IMR-90 (cell line): Measurements from ENCODE around the gene RTEL1. TPM values are rescaled to one million over a fixed set of nuclear protein-coding genes. Genes with fewer than 3 reads are reported as not detected.

Experiments used
- ATAC-seq: fragments of 200-7000 bp; cut with Tn5 transposase; 2 replicates; pipeline ENCODE4 v1.9.1; 2020; ENCODE audit warnings: low read depth, mild to moderate bottlenecking, moderate library complexity
- BruUV-seq: library from RNA; stranded (reverse); fragments of 400-500 nt; replicated peaks from 2 replicates; lab custom pipeline; 2021; lab: Mats Ljungman, UMichigan
- CTCF ChIA-PET: fragments of 300-600 bp; formaldehyde crosslinking; extraction: SDS; loops from one replicate; lab custom pipeline; 2021; ENCODE audit warnings: antibody characterized with exemption; lab: Yijun Ruan, JAX
- POLR2A ChIA-PET: fragments of 300-600 bp; sonication (Branson Sonifier 250); formaldehyde crosslinking; loops from one replicate; lab custom pipeline; 2022; ENCODE audit warnings: antibody characterized with exemption; ENCODE audit not compliant: unreplicated experiment; lab: Charles Lee
- DNase-seq: peaks from one replicate; pipeline ENCODE4 v3.0.0; 2013
- H2AFZ ChIP-seq: replicated peaks from 2 replicates; pipeline ENCODE3; 2013; ENCODE audit warnings: low read length, mild to moderate bottlenecking; ENCODE audit not compliant: poor library complexity
- H2AK5ac ChIP-seq: 2 replicates; pipeline ENCODE4 v1.6.1; 2013; ENCODE audit warnings: low read depth, low read length, inconsistent platforms
- H2AK9ac ChIP-seq: replicated peaks from 2 replicates; pipeline ENCODE3; 2013; ENCODE audit warnings: mild to moderate bottlenecking, low read depth, low read length, moderate library complexity; ENCODE audit not compliant: poor library complexity
- H2BK120ac ChIP-seq: 2 replicates; pipeline ENCODE4 v1.6.1; 2013; ENCODE audit warnings: low read depth, low read length, inconsistent platforms
- H2BK15ac ChIP-seq: 3 replicates; pipeline ENCODE4 v1.6.1; 2013; ENCODE audit warnings: low read depth, low read length, inconsistent platforms
- H2BK20ac ChIP-seq: 2 replicates; pipeline ENCODE4 v1.6.1; 2013; ENCODE audit warnings: low read depth, mild to moderate bottlenecking, inconsistent platforms, low read length, moderate library complexity
- H2BK5ac ChIP-seq: 2 replicates; pipeline ENCODE4 v1.6.1; 2013; ENCODE audit warnings: mild to moderate bottlenecking, low read depth, low read length, inconsistent platforms; ENCODE audit not compliant: poor library complexity, severe bottlenecking
- H3K14ac ChIP-seq: replicated peaks from 2 replicates; pipeline ENCODE4 v1.6.1; 2013; ENCODE audit warnings: low read depth, low read length, inconsistent platforms
- H3K18ac ChIP-seq: 2 replicates; pipeline ENCODE4 v1.6.1; 2013; ENCODE audit warnings: low read depth, low read length, control low read depth
- H3K23ac ChIP-seq: 2 replicates; pipeline ENCODE4 v1.6.1; 2013; ENCODE audit warnings: low read depth, low read length, inconsistent platforms
- H3K27ac ChIP-seq: 2 replicates; pipeline ENCODE4 v1.5.1; 2013; ENCODE audit warnings: mild to moderate bottlenecking, control low read depth, low read length; ENCODE audit not compliant: insufficient read depth
- H3K27me3 ChIP-seq: 2 replicates; pipeline ENCODE4 v1.6.1; 2013; ENCODE audit warnings: low read length; ENCODE audit not compliant: control insufficient read depth, insufficient read depth
- H3K36me3 ChIP-seq: 2 replicates; pipeline ENCODE4 v1.6.1; 2013; ENCODE audit warnings: low read length, mixed read lengths; ENCODE audit not compliant: control insufficient read depth, insufficient read depth
- H3K4ac ChIP-seq: 2 replicates; pipeline ENCODE4 v1.6.1; 2013; ENCODE audit warnings: low read depth, low read length, inconsistent platforms
- H3K4me1 ChIP-seq: 2 replicates; pipeline ENCODE4 v1.6.1; 2013; ENCODE audit warnings: low read length, mixed read lengths; ENCODE audit not compliant: control insufficient read depth, insufficient read depth
- H3K4me2 ChIP-seq: 2 replicates; pipeline ENCODE4 v1.6.1; 2013; ENCODE audit warnings: low read depth, mild to moderate bottlenecking, control low read depth, low read length, moderate library complexity
- H3K4me3 ChIP-seq: 2 replicates; pipeline ENCODE4 v1.5.1; 2013; ENCODE audit warnings: low read depth, mild to moderate bottlenecking, control low read depth, low read length, moderate library complexity; ENCODE audit not compliant: insufficient read depth
- H3K56ac ChIP-seq: 2 replicates; pipeline ENCODE4 v1.6.1; 2013; ENCODE audit warnings: low read length, inconsistent platforms; ENCODE audit not compliant: insufficient read depth; ENCODE audit errors: extremely low read depth
- H3K79me1 ChIP-seq, 2 experiments: 2 replicates each; pipeline ENCODE4 v1.6.1; 2013; ENCODE audit warnings: low read length in 2 of 2, inconsistent platforms in 1 of 2, low read depth in 1 of 2
- H3K9ac ChIP-seq: 2 replicates; pipeline ENCODE4 v1.6.1; 2013; ENCODE audit warnings: low read depth, low read length, control low read depth
- H3K9me1 ChIP-seq: 2 replicates; pipeline ENCODE4 v1.6.1; 2013; ENCODE audit warnings: low read length, inconsistent platforms; ENCODE audit not compliant: insufficient read depth
- H3K9me3 ChIP-seq: 2 replicates; pipeline ENCODE4 v1.6.1; 2013; ENCODE audit warnings: low read length; ENCODE audit not compliant: control insufficient read depth, insufficient read depth
- H4K20me1 ChIP-seq: 2 replicates; pipeline ENCODE4 v1.6.1; 2013; ENCODE audit warnings: low read length, inconsistent platforms; ENCODE audit not compliant: insufficient read depth
- H4K5ac ChIP-seq: 2 replicates; pipeline ENCODE4 v1.6.1; 2013; ENCODE audit warnings: mild to moderate bottlenecking, low read depth, low read length, control low read depth
- H4K8ac ChIP-seq, 2 experiments: 2 replicates each; pipeline ENCODE4 v1.6.1; 2013; ENCODE audit warnings: low read depth in 2 of 2, low read length in 2 of 2, control low read depth in 1 of 2, inconsistent platforms in 1 of 2
- H4K91ac ChIP-seq: 2 replicates; pipeline ENCODE4 v1.6.1; 2013; ENCODE audit warnings: low read depth, low read length, inconsistent platforms; ENCODE audit not compliant: insufficient read depth
- BHLHE40 ChIP-seq: fragments of 150-350 bp; IDR thresholded peaks from 2 replicates; pipeline ENCODE4 v1.6.1; 2016; ENCODE audit warnings: mild to moderate bottlenecking, low read depth, low read length
- CEBPB ChIP-seq: IDR thresholded peaks from 2 replicates; pipeline ENCODE4 v1.6.1; 2012; ENCODE audit warnings: low read depth, low read length, improper control_type of control experiment
- CHD1 ChIP-seq: IDR thresholded peaks from 2 replicates; pipeline ENCODE4 v1.6.1; 2012; ENCODE audit warnings: low read depth, low read length, improper control_type of control experiment
- CTCF ChIP-seq: conservative IDR thresholded peaks from 2 replicates; pipeline ENCODE4 v1.5.1; 2012; ENCODE audit warnings: mild to moderate bottlenecking, low read depth, low read length, improper control_type of control experiment
- FOS ChIP-seq: fragments of 150-350 bp; IDR thresholded peaks from 2 replicates; pipeline ENCODE4 v1.6.1; 2016; ENCODE audit warnings: low read depth, low read length
- MAZ ChIP-seq: IDR thresholded peaks from 2 replicates; pipeline ENCODE4 v1.6.1; 2012; ENCODE audit warnings: low read depth, mild to moderate bottlenecking, low read length, improper control_type of control experiment, moderate library complexity, borderline replicate concordance
- NFE2L2 ChIP-seq: fragments of 150-350 bp; IDR thresholded peaks from 2 replicates; pipeline ENCODE4 v1.6.1; 2016; ENCODE audit warnings: low read depth, mild to moderate bottlenecking, low read length
- POLR2A ChIP-seq: IDR thresholded peaks from 2 replicates; pipeline ENCODE4 v1.6.1; 2012; ENCODE audit warnings: mild to moderate bottlenecking, low read depth, low read length
- RAD21 ChIP-seq: IDR thresholded peaks from 2 replicates; pipeline ENCODE4 v1.6.1; 2012; ENCODE audit warnings: low read length, improper control_type of control experiment
- RCOR1 ChIP-seq: IDR thresholded peaks from 2 replicates; pipeline ENCODE4 v1.6.1; 2012; ENCODE audit warnings: mild to moderate bottlenecking, low read length, improper control_type of control experiment; ENCODE audit not compliant: insufficient replicate concordance
- SMC3 ChIP-seq: fragments of 150-350 bp; IDR thresholded peaks from 2 replicates; pipeline ENCODE4 v1.6.1; 2016; ENCODE audit warnings: low read depth, mild to moderate bottlenecking, antibody characterized with exemption, low read length, moderate library complexity
- WGBS, 2 experiments: methylation state at CpG; one replicate each; pipeline versions ENCODE4 v1.1.5 to v1.1.7; 2013; ENCODE audit warnings: missing lambda C conversion rate in 2 of 2; ENCODE audit not compliant: insufficient read length in 1 of 2; ENCODE audit errors: extremely low coverage in 2 of 2; 5-methylcytosine and 5-hydroxymethylcytosine counted together
- dilution Hi-C: fragments of 300-500 bp; cut with HindIII; formaldehyde crosslinking; loops from one replicate; pipeline ENCODE4 v1.14.3; 2018; ENCODE audit warnings: low sequenced_read_pairs; ENCODE audit not compliant: unreplicated experiment
- in situ Hi-C: fragments of 300-500 bp; cut with MboI; formaldehyde crosslinking; loops from 3 replicates; pipeline ENCODE4 v1.14.3; 2019; ENCODE audit warnings: low sequenced_read_pairs, inconsistent platforms, mixed read lengths
- intact Hi-C: fragments of 100-400 bp; cut with micrococcal nuclease; formaldehyde crosslinking; loops from 2 replicates; pipeline ENCODE4 v1.10.0; 2022
- polyA plus RNA-seq, 3 experiments: library from polyadenylated mRNA; depleted of rRNA; stranded (reverse); fragments of >200 nt; gene quantifications; 2 replicates each; pipeline ENCODE4 v1.2.3, GENCODE V29; 2012; ENCODE audit warnings: low replicate concordance in 1 of 3
- total RNA-seq: library from RNA; depleted of rRNA; stranded (reverse); fragments of >200 nt; gene quantifications from 2 replicates; pipeline ENCODE4 v1.2.3, GENCODE V29; 2012

RTEL1 gene
- total and polyA plus RNA-seq, 2 of the 4 experiments (the other 2 are of a cell fraction), result 14.7 to 18.8 TPM

- no peak overlapping the region for H3K18ac ChIP-seq
- DNase-seq (no peak), ATAC-seq (peak; percentile 6)
- TF ChIP-seq CEBPB (no peak), SMC3 (no peak), BHLHE40 (no peak), CTCF (no peak), FOS (no peak), CHD1 (no peak), NFE2L2 (no peak), RCOR1 (no peak), POLR2A (no peak), RAD21 (no peak), MAZ (no peak)
- H4K5ac ChIP-seq, result no peak overlapping the region
- dilution Hi-C loops (no loop called here), in situ Hi-C loops (loop anchor here (10.0 kb wide), 1 partner anchor 156 kb away; the partner anchor contains the start of genes ABHD16B and TPD52L2), intact Hi-C loops (no loop called here)
- WGBS, 2 experiments, result 18% methylated on average over 40 of the region's 67 CpGs; no CpG with 5 or more reads in 1 of the 2 experiments
- H3K23ac ChIP-seq, result peak overlapping the region; percentile 38; the same call in 1 of the 2 replicates
- no peaks in the 10 kb centered on the region for H3K9me3 ChIP-seq
- H2AK5ac ChIP-seq, result peak overlapping the region; percentile 78
- H3K56ac ChIP-seq, result 0 out of 2 replicates have a peak overlapping the region, but pooled peaks have one; percentile 6
- H3K4me2 ChIP-seq, result peak overlapping the region; percentile 96
- no peaks in the 10 kb centered on the region for H3K27me3 ChIP-seq
- no peak overlapping the region for H4K91ac ChIP-seq
- H3K9ac ChIP-seq, result peak overlapping the region; percentile 57
- BruUV-seq, result no TSS peak
- POLR2A ChIA-PET, result interaction anchor here (0.6 to 1.2 kb wide), 3 partner anchors 10 to 14 kb away, joined by 4 to 5 read pairs (median 4); no protein-coding TSS in a partner anchor
- no peak overlapping the region for H2BK120ac ChIP-seq
- peak overlapping the region; percentile 96 for H2AK9ac ChIP-seq
- peaks cover 10% of the 10 kb centered on the region for H3K4me1 ChIP-seq
- H3K14ac ChIP-seq, result peak overlapping the region; percentile 59; the same call in 1 of the 2 replicates
- CTCF ChIA-PET, result interaction anchor here (1.1 kb wide), 1 partner anchor 10 kb away, joined by 8 read pairs; no protein-coding TSS in a partner anchor
- H2BK20ac ChIP-seq, result no peak overlapping the region
- no peak overlapping the region; a peak in 1 of 4 replicates for H4K8ac ChIP-seq
- H2BK15ac ChIP-seq, result no peak overlapping the region
- peaks cover 18 to 66% of the 10 kb centered on the region in 2 experiments for H3K79me1 ChIP-seq
- H2AFZ ChIP-seq, result peak overlapping the region; percentile 98
- no peak overlapping the region for H2BK5ac ChIP-seq
- H3K9me1 ChIP-seq, result no peaks in the 10 kb centered on the region
- no peaks in the 10 kb centered on the region; the same call in 1 of the 2 replicates for H4K20me1 ChIP-seq
- peak overlapping the region; percentile 43; the same call in 1 of the 2 replicates for H3K4ac ChIP-seq
- peaks cover 40% of the 10 kb centered on the region for H3K36me3 ChIP-seq
- peak overlapping the region; percentile 84 for H3K4me3 ChIP-seq
- peak overlapping the region; percentile 68; the same call in 1 of the 2 replicates for H3K27ac ChIP-seq
These were observed 50.4 kb downstream of the RTEL1 start for GRCh38 chr20:63708301-63709148.
